K562 (cell line): ENCODE data around the gene CBX4. TPM values are rescaled to one million over a fixed set of nuclear protein-coding genes. Genes with fewer than 3 reads are reported as not detected.
A peak's percentile ranks its signal among the peaks of the same experiment; 100 is the strongest.

ENCODE experiments used
- ATAC-seq: fragments of 200-7000 bp; cut with Tn5 transposase; 3 replicates; pipeline ENCODE4 v1.9.1; 2020; ENCODE audit warnings: moderate library complexity
- BruUV-seq: library from RNA; stranded (reverse); fragments of 400-500 nt; replicated peaks from 2 replicates; lab custom pipeline; 2021; lab: Mats Ljungman, UMichigan
- CTCF ChIA-PET: fragments of 300-600 bp; formaldehyde crosslinking; extraction: SDS; loops from one replicate; lab custom pipeline; 2021; ENCODE audit warnings: low intra/inter-chr PET ratio; lab: Yijun Ruan, JAX
- POLR2A ChIA-PET: fragments of 300-600, 350-650 bp; sonication (Branson Sonifier 250); formaldehyde crosslinking; extraction: SDS; loops from one replicate; lab custom pipeline; 2021; ENCODE audit warnings: antibody characterized with exemption, inconsistent platforms; lab: Yijun Ruan, JAX
- DNase-seq, 4 experiments: peaks; one replicate each; pipeline versions ENCODE4 v3.0.0 to v3.0.0-alpha.2; 2011 to 2018; ENCODE audit warnings: low spot score in 3 of 4, mixed read lengths in 3 of 4; ENCODE audit errors: extremely low read depth in 1 of 4
- FAIRE-seq: peaks from 2 replicates; lab custom pipeline; 2011; peaks lifted over from hg19 to GRCh38; lab: Jason Lieb, UNC
- H2AFZ ChIP-seq: 2 replicates; pipeline ENCODE4 v1.6.0; 2011; ENCODE audit warnings: low read depth, low read length, control low read depth, inconsistent platforms
- H3K27ac ChIP-seq: fragments of 200-600 bp; 3 replicates; pipeline ENCODE4 v1.8.0; 2011; ENCODE audit warnings: low read depth, mild to moderate bottlenecking, control low read depth, inconsistent platforms, low read length, moderate library complexity, mixed read lengths; ENCODE audit errors: extremely low read depth
- H3K27me3 ChIP-seq, 2 experiments: fragments of 300-600 bp in 1 of 2; 2 replicates in 1 of 2; 3 replicates in 1 of 2; pipeline versions ENCODE4 v1.6.0 to v1.8.0; 2011; ENCODE audit warnings: inconsistent platforms in 2 of 2, low read length in 2 of 2, mild to moderate bottlenecking in 1 of 2, mixed read lengths in 1 of 2, moderate library complexity in 1 of 2; ENCODE audit not compliant: control insufficient read depth in 2 of 2, insufficient read depth in 2 of 2
- H3K36me3 ChIP-seq: fragments of 300-600 bp; 3 replicates; pipeline ENCODE4 v1.8.0; 2011; ENCODE audit warnings: mild to moderate bottlenecking, low read length, inconsistent platforms; ENCODE audit not compliant: control insufficient read depth, insufficient read depth
- H3K4me1 ChIP-seq, 2 experiments: fragments of 200-600 bp in 1 of 2; replicated peaks in 1 of 2; 2 replicates in 1 of 2; 3 replicates in 1 of 2; pipeline versions ENCODE4 v1.5.1 to v1.8.0; 2011; ENCODE audit warnings: inconsistent platforms in 2 of 2, low read length in 2 of 2, mild to moderate bottlenecking in 1 of 2, mixed read lengths in 1 of 2, moderate library complexity in 1 of 2; ENCODE audit not compliant: control insufficient read depth in 2 of 2, insufficient read depth in 2 of 2
- H3K4me2 ChIP-seq: 2 replicates; pipeline ENCODE4 v1.6.1; 2011; ENCODE audit warnings: low read length, control low read depth, inconsistent platforms, mixed read lengths; ENCODE audit not compliant: insufficient read depth
- H3K4me3 ChIP-seq: fragments of 200-600 bp; sonication (generic), shearing (Covaris generic); 2 replicates; pipeline ENCODE4 v1.5.1; 2016; ENCODE audit warnings: control low read depth, inconsistent platforms
- H3K79me2 ChIP-seq: fragments of 200-600 bp; 3 replicates; pipeline ENCODE4 v1.8.0; 2011; ENCODE audit warnings: low read length, inconsistent platforms; ENCODE audit not compliant: control insufficient read depth, insufficient read depth
- H3K9ac ChIP-seq, 2 experiments: 2 replicates each; pipeline versions ENCODE4 v1.6.0 to v1.6.1; 2011; ENCODE audit warnings: low read depth in 2 of 2, low read length in 2 of 2, control low read depth in 1 of 2, inconsistent platforms in 1 of 2, mild to moderate bottlenecking in 1 of 2, mixed read lengths in 1 of 2; ENCODE audit not compliant: insufficient read depth in 1 of 2
- H3K9me1 ChIP-seq: one replicate; pipeline ENCODE4 v1.6.0; 2011; ENCODE audit warnings: inconsistent platforms, mild to moderate bottlenecking, low read length, moderate library complexity; ENCODE audit not compliant: control insufficient read depth, insufficient read depth
- H3K9me3 ChIP-seq: replicated peaks from 2 replicates; pipeline ENCODE4 v1.5.1; 2011; ENCODE audit warnings: low read depth, low read length, inconsistent platforms; ENCODE audit not compliant: control insufficient read depth, insufficient read depth
- H4K20me1 ChIP-seq: replicated peaks from 2 replicates; pipeline ENCODE4 v1.6.1; 2011; ENCODE audit warnings: low read length, inconsistent platforms, mixed read lengths; ENCODE audit not compliant: control insufficient read depth, insufficient read depth
- CHD2 ChIP-seq: IDR thresholded peaks from 2 replicates; pipeline ENCODE4 v1.6.1; 2011; ENCODE audit warnings: low read depth, low read length
- EWSR1 ChIP-seq: fragments of 450-650 bp; IDR thresholded peaks from 2 replicates; pipeline ENCODE4 v1.6.1; 2018; ENCODE audit warnings: borderline replicate concordance, mild to moderate bottlenecking, low read depth, moderate library complexity; ENCODE audit not compliant: partially characterized antibody
- KAT2B ChIP-seq: IDR thresholded peaks from one replicate; pipeline ENCODE4 v1.6.1; 2012; ENCODE audit warnings: low read depth, mild to moderate bottlenecking, control low read depth, inconsistent platforms, low read length, moderate library complexity
- NR2F6 ChIP-seq: fragments of 450-650 bp; formaldehyde crosslinking; IDR thresholded peaks from 2 replicates; pipeline ENCODE4 v1.4.0; 2020; ENCODE audit warnings: mild to moderate bottlenecking
- NRF1 ChIP-seq, 2 experiments: fragments of 450-650 bp; IDR thresholded peaks in 1 of 2; conservative IDR thresholded peaks in 1 of 2; 2 replicates each; pipeline ENCODE4 v1.6.1; 2014; ENCODE audit warnings: mild to moderate bottlenecking in 2 of 2
- SP1 ChIP-seq: sonication (generic); formaldehyde crosslinking; IDR thresholded peaks from 2 replicates; pipeline ENCODE4 v1.8.1; 2022; ENCODE audit warnings: mild to moderate bottlenecking, missing genetic modification reagents
- TCF7 ChIP-seq: sonication (generic); IDR thresholded peaks from 2 replicates; pipeline ENCODE4 v1.6.1; 2016; ENCODE audit warnings: antibody characterized with exemption, borderline replicate concordance
- ZNF277 ChIP-seq: fragments of 250-450 bp; sonication (Bioruptor Pico); IDR thresholded peaks from 2 replicates; pipeline ENCODE4 v1.8.0; 2022; ENCODE audit warnings: inconsistent platforms, mild to moderate bottlenecking, moderate library complexity, borderline replicate concordance
- WGBS: fragments of 100-300 bp; shearing (Covaris generic); methylation state at CpG from one replicate; pipeline ENCODE4 v1.1.6; 2016; ENCODE audit warnings: low coverage, mixed read lengths; ENCODE audit not compliant: insufficient coverage; ENCODE audit errors: missing lambda C conversion rate; 5-methylcytosine and 5-hydroxymethylcytosine counted together
- in situ Hi-C: fragments of 300-500 bp; cut with MboI; formaldehyde crosslinking; loops from 4 replicates; pipeline ENCODE4 v1.15.0; 2018; ENCODE audit warnings: inconsistent platforms, mixed read lengths
- intact Hi-C: fragments of 100-400 bp; cut with micrococcal nuclease; formaldehyde crosslinking; loops from 2 replicates; pipeline ENCODE4 v1.14.2; 2022
- polyA plus RNA-seq, 8 experiments: library from polyadenylated mRNA; depleted of rRNA in 4 of 8; stranded (reverse) in 5 of 8; unstranded in 3 of 8; fragments of >200 nt; fragmentation: Nextera tagmentation in 2 of 8; fragmentation: Illumina TruSeq in 1 of 8; extraction: Ambion mirVana in 2 of 8; extraction: Trizol in 1 of 8; gene quantifications; 2 replicates each; pipeline versions ENCODE4 v1.2.1 to v1.2.3, GENCODE V29; 2011 to 2014; ENCODE audit warnings: inconsistent platforms in 1 of 8, missing spikeins in 1 of 8
- total RNA-seq, 7 experiments: library from RNA; depleted of rRNA in 6 of 7; stranded (reverse); fragments of >200 nt in 6 of 7; fragmentation: Illumina TruSeq in 2 of 7; extraction: Trizol in 2 of 7; gene quantifications; 2 replicates each; pipeline versions ENCODE4 v1.2.1 to v1.2.3, GENCODE V29; 2011 to 2021; ENCODE audit warnings: low replicate concordance in 1 of 7

CBX4 gene
- total and polyA plus RNA-seq, 9 of the 15 experiments (the other 6 are each of a cell fraction or from before 2014, with no cell fraction given) = 0.98 to 50.5 (median 10.0) TPM

- BruUV-seq = no TSS peak
- Histone ChIP-seq H3K4me1 (peaks cover 0 to 20% of the 10 kb centered on the region in 2 experiments; a peak in 2 of 5 replicates), H3K4me2 (no peak overlapping the region), H3K9ac (no peak overlapping the region), H2AFZ (no peak overlapping the region), H3K36me3 (no peaks in the 10 kb centered on the region), H3K9me1 (no peaks in the 10 kb centered on the region), H3K79me2 (no peaks in the 10 kb centered on the region), H3K9me3 (no peaks in the 10 kb centered on the region), H3K27me3 (peaks cover 50 to 89% of the 10 kb centered on the region in 2 experiments), H4K20me1 (peaks cover 7% of the 10 kb centered on the region), H3K27ac (no peak overlapping the region), H3K4me3 (no peak overlapping the region)
- TF ChIP-seq EWSR1 = no peak
- TF ChIP-seq NRF1 (conservative IDR thresholded peaks at IDR 0.05 in 1 of 2, IDR thresholded peaks at IDR 0.05 in 1 of 2) = peak; percentile 50 to 57; a peak in 3 of 4 replicates
- ATAC-seq (no peak), FAIRE-seq (no peak), DNase-seq (no peak)
- in situ Hi-C loops (no loop called here), intact Hi-C loops (loop anchor here (10.0 kb wide), 1 partner anchor 115 kb away; no protein-coding TSS in a partner anchor)
- 11% methylated on average over 37 of the region's 38 CpGs for WGBS
- CTCF ChIA-PET = no interaction called here
- POLR2A ChIA-PET = no interaction called here
Measured at GRCh38 chr17:79859676-79860615, 20.7 kb upstream of the CBX4 start.

- Histone ChIP-seq H3K9ac (no peak overlapping the region), H3K4me1 (peaks cover 0 to 19% of the 10 kb centered on the region in 2 experiments; a peak in 2 of 5 replicates), H2AFZ (no peak overlapping the region), H3K79me2 (no peaks in the 10 kb centered on the region), H3K4me3 (no peak overlapping the region), H3K27ac (no peak overlapping the region), H4K20me1 (no peaks in the 10 kb centered on the region; the same call in 1 of the 2 replicates), H3K9me1 (no peaks in the 10 kb centered on the region), H3K36me3 (no peaks in the 10 kb centered on the region), H3K27me3 (peaks cover 38 to 74% of the 10 kb centered on the region in 2 experiments), H3K4me2 (no peak overlapping the region), H3K9me3 (no peaks in the 10 kb centered on the region)
- intact Hi-C loops (loop anchor here (10.0 kb wide), 1 partner anchor 118 kb away; no protein-coding TSS in a partner anchor), in situ Hi-C loops (no loop called here)
- WGBS = 12% methylated on average over 8 of the region's 8 CpGs
- CTCF ChIA-PET = no interaction called here
- BruUV-seq = no TSS peak
- FAIRE-seq (no peak), DNase-seq (no peak), ATAC-seq (no peak)
- TF ChIP-seq TCF7 (no peak), ZNF277 (CRISPR knock-in tag) (no peak), CHD2 (no peak), NR2F6 (CRISPR knock-in tag) (no peak), SP1 (no peak), KAT2B (no peak)
- POLR2A ChIA-PET = interaction anchor here (0.6 to 1.0 kb wide), 3 partner anchors 9 to 20 kb away, joined by 3 read pairs; no protein-coding TSS in a partner anchor
Measured at GRCh38 chr17:79857095-79857494, 17.9 kb upstream of the CBX4 start.
